ENCODE results near the gene EFEMP2.

The EFEMP2 gene

GRCh38 chr11:65866509-65867283 lies 5.9 kb downstream of the EFEMP2 start:
- Histone ChIP-seq H2BK12ac (ENCODE audit: low read length) (no peak overlapping the region), H3K36me3 (ENCODE audit: control insufficient read depth in 1 of 2, insufficient read depth in 2 of 2, low read length in 2 of 2) (peaks cover 76 to 88% of the 10 kb centered on the region in 2 experiments), H3K79me1 (ENCODE audit: low read length) (no peaks in the 10 kb centered on the region), H3K79me2 (ENCODE audit: control insufficient read depth, insufficient read depth, low read length, poor library complexity) (no peaks in the 10 kb centered on the region), H3K4me1 (ENCODE audit: control insufficient read depth in 1 of 2, insufficient read depth in 2 of 2, low read length in 2 of 2) (peaks cover 9 to 12% of the 10 kb centered on the region in 2 experiments), H3K14ac (ENCODE audit: low read length) (no peak overlapping the region), H3K9ac (ENCODE audit: low read length) (no peak overlapping the region), H2AK5ac (ENCODE audit: low read length) (no peak overlapping the region), H4K8ac (ENCODE audit: low read depth, low read length) (no peak overlapping the region), H4K12ac (ENCODE audit: low read depth, low read length) (no peak overlapping the region), H3K9me3 (ENCODE audit: insufficient read depth, low read depth, low read length) (no peaks in the 10 kb centered on the region), H2AFZ (ENCODE audit: insufficient read depth, low read length, poor library complexity) (no peak overlapping the region), H3K18ac (ENCODE audit: low read length) (no peak overlapping the region), H2BK120ac (ENCODE audit: insufficient read depth, low read length, poor library complexity) (no peak overlapping the region), H3K23ac (ENCODE audit: low read length) (no peak overlapping the region), H3K27ac (ENCODE audit: low read depth, low read length) (no peak overlapping the region), H3K4ac (ENCODE audit: low read depth, low read length) (no peak overlapping the region), H2BK5ac (ENCODE audit: low read depth, low read length, poor library complexity) (no peak overlapping the region), H3K27me3 (ENCODE audit: insufficient read depth, low read length) (no peaks in the 10 kb centered on the region), H3K4me2 (ENCODE audit: low read length) (no peak overlapping the region), H3K4me3 (ENCODE audit: low read depth, low read length) (no peak overlapping the region), H4K91ac (ENCODE audit: low read depth, low read length) (no peak overlapping the region)
- DNase-seq = no peak
- no CpG with 5 or more reads among the region's 21 CpGs for WGBS (ENCODE audit: extremely low coverage, insufficient coverage, insufficient read length)

GRCh38 chr11:65865550-65866172 lies 6.9 kb downstream of the EFEMP2 start:
- Histone ChIP-seq H3K4me3 (ENCODE audit: low read depth, low read length) (no peak overlapping the region), H3K27ac (ENCODE audit: low read depth, low read length) (no peak overlapping the region), H3K23ac (ENCODE audit: low read length) (no peak overlapping the region), H3K4me1 (ENCODE audit: control insufficient read depth in 1 of 2, insufficient read depth in 2 of 2, low read length in 2 of 2) (peaks cover 7 to 9% of the 10 kb centered on the region in 2 experiments), H3K4me2 (ENCODE audit: low read length) (no peak overlapping the region), H3K79me2 (ENCODE audit: control insufficient read depth, insufficient read depth, low read length, poor library complexity) (peaks cover 6% of the 10 kb centered on the region), H2BK12ac (ENCODE audit: low read length) (no peak overlapping the region), H3K14ac (ENCODE audit: low read length) (no peak overlapping the region), H3K9ac (ENCODE audit: low read length) (no peak overlapping the region), H3K27me3 (ENCODE audit: insufficient read depth, low read length) (no peaks in the 10 kb centered on the region), H3K18ac (ENCODE audit: low read length) (no peak overlapping the region), H3K4ac (ENCODE audit: low read depth, low read length) (no peak overlapping the region), H2AFZ (ENCODE audit: insufficient read depth, low read length, poor library complexity) (no peak overlapping the region), H2BK120ac (ENCODE audit: insufficient read depth, low read length, poor library complexity) (no peak overlapping the region), H4K12ac (ENCODE audit: low read depth, low read length) (no peak overlapping the region), H2BK5ac (ENCODE audit: low read depth, low read length, poor library complexity) (no peak overlapping the region), H3K36me3 (ENCODE audit: control insufficient read depth in 1 of 2, insufficient read depth in 2 of 2, low read length in 2 of 2) (peaks cover 71 to 84% of the 10 kb centered on the region in 2 experiments), H4K8ac (ENCODE audit: low read depth, low read length) (no peak overlapping the region), H2AK5ac (ENCODE audit: low read length) (no peak overlapping the region), H3K9me3 (ENCODE audit: insufficient read depth, low read depth, low read length) (no peaks in the 10 kb centered on the region), H4K91ac (ENCODE audit: low read depth, low read length) (no peak overlapping the region), H3K79me1 (ENCODE audit: low read length) (peaks cover 4% of the 10 kb centered on the region)
- no CpG with 5 or more reads among the region's 9 CpGs for WGBS (ENCODE audit: extremely low coverage, insufficient coverage, insufficient read length)
- no peak for DNase-seq

GRCh38 chr11:65864706-65865471 lies 7.7 kb downstream of the EFEMP2 start:
- Histone ChIP-seq H2BK5ac (ENCODE audit: low read depth, low read length, poor library complexity) (no peak overlapping the region), H3K9me3 (ENCODE audit: insufficient read depth, low read depth, low read length) (no peaks in the 10 kb centered on the region), H3K4me3 (ENCODE audit: low read depth, low read length) (no peak overlapping the region), H3K4me1 (ENCODE audit: control insufficient read depth in 1 of 2, insufficient read depth in 2 of 2, low read length in 2 of 2) (peaks cover 9 to 10% of the 10 kb centered on the region in 2 experiments), H3K9ac (ENCODE audit: low read length) (no peak overlapping the region), H3K36me3 (ENCODE audit: control insufficient read depth in 1 of 2, insufficient read depth in 2 of 2, low read length in 2 of 2) (peaks cover 70 to 77% of the 10 kb centered on the region in 2 experiments), H3K14ac (ENCODE audit: low read length) (no peak overlapping the region), H3K27me3 (ENCODE audit: insufficient read depth, low read length) (no peaks in the 10 kb centered on the region), H3K79me2 (ENCODE audit: control insufficient read depth, insufficient read depth, low read length, poor library complexity) (peaks cover 11% of the 10 kb centered on the region), H3K18ac (ENCODE audit: low read length) (no peak overlapping the region), H3K4ac (ENCODE audit: low read depth, low read length) (no peak overlapping the region), H2BK120ac (ENCODE audit: insufficient read depth, low read length, poor library complexity) (no peak overlapping the region), H3K23ac (ENCODE audit: low read length) (no peak overlapping the region), H4K8ac (ENCODE audit: low read depth, low read length) (no peak overlapping the region), H2AFZ (ENCODE audit: insufficient read depth, low read length, poor library complexity) (no peak overlapping the region), H4K12ac (ENCODE audit: low read depth, low read length) (no peak overlapping the region), H4K91ac (ENCODE audit: low read depth, low read length) (no peak overlapping the region), H3K4me2 (ENCODE audit: low read length) (no peak overlapping the region), H3K79me1 (ENCODE audit: low read length) (peaks cover 10% of the 10 kb centered on the region), H3K27ac (ENCODE audit: low read depth, low read length) (no peak overlapping the region), H2BK12ac (ENCODE audit: low read length) (no peak overlapping the region), H2AK5ac (ENCODE audit: low read length) (no peak overlapping the region)
- WGBS (ENCODE audit: extremely low coverage, insufficient coverage, insufficient read length) = no CpG with 5 or more reads among the region's 18 CpGs
- DNase-seq = no peak

- H3K4ac ChIP-seq (ENCODE audit: low read depth, low read length) = no peak overlapping the region
- no peak overlapping the region for H2AFZ ChIP-seq (ENCODE audit: insufficient read depth, low read length, poor library complexity)
- no peak overlapping the region for H3K4me2 ChIP-seq (ENCODE audit: low read length)
- no peak for DNase-seq
- H3K4me3 ChIP-seq (ENCODE audit: low read depth, low read length) = no peak overlapping the region
- H3K14ac ChIP-seq (ENCODE audit: low read length) = no peak overlapping the region
- no peak overlapping the region for H2BK5ac ChIP-seq (ENCODE audit: low read depth, low read length, poor library complexity)
- peaks cover 66 to 70% of the 10 kb centered on the region in 2 experiments for H3K36me3 ChIP-seq (ENCODE audit: control insufficient read depth in 1 of 2, insufficient read depth in 2 of 2, low read length in 2 of 2)
- no peak overlapping the region for H4K91ac ChIP-seq (ENCODE audit: low read depth, low read length)
- H3K4me1 ChIP-seq (ENCODE audit: control insufficient read depth in 1 of 2, insufficient read depth in 2 of 2, low read length in 2 of 2) = peaks cover 12 to 14% of the 10 kb centered on the region in 2 experiments
- H3K18ac ChIP-seq (ENCODE audit: low read length) = no peak overlapping the region
- no peak overlapping the region for H2AK5ac ChIP-seq (ENCODE audit: low read length)
- H3K9ac ChIP-seq (ENCODE audit: low read length) = no peak overlapping the region
- no peak overlapping the region for H3K27ac ChIP-seq (ENCODE audit: low read depth, low read length)
- H3K27me3 ChIP-seq (ENCODE audit: insufficient read depth, low read length) = no peaks in the 10 kb centered on the region
- H2BK120ac ChIP-seq (ENCODE audit: insufficient read depth, low read length, poor library complexity) = no peak overlapping the region
- H3K79me2 ChIP-seq (ENCODE audit: control insufficient read depth, insufficient read depth, low read length, poor library complexity) = peaks cover 14% of the 10 kb centered on the region
- H3K23ac ChIP-seq (ENCODE audit: low read length) = no peak overlapping the region
- H3K79me1 ChIP-seq (ENCODE audit: low read length) = peaks cover 14% of the 10 kb centered on the region
- H4K12ac ChIP-seq (ENCODE audit: low read depth, low read length) = no peak overlapping the region
- H2BK12ac ChIP-seq (ENCODE audit: low read length) = no peak overlapping the region
- no peak overlapping the region for H4K8ac ChIP-seq (ENCODE audit: low read depth, low read length)
- H3K9me3 ChIP-seq (ENCODE audit: insufficient read depth, low read depth, low read length) = no peaks in the 10 kb centered on the region
- no CpG with 5 or more reads among the region's 12 CpGs for WGBS (ENCODE audit: extremely low coverage, insufficient coverage, insufficient read length)
Observed at GRCh38 chr11:65863889-65864705, 8.5 kb downstream of the EFEMP2 start.
